ENCODE results near the gene ACSF2. TPM values are rescaled to one million over a fixed set of nuclear protein-coding genes. Genes with fewer than 3 reads are reported as not detected.

Gene ACSF2
- total and polyA plus RNA-seq, 2 of the 13 experiments (the other 11 are each of a cell fraction or from before 2014, with no cell fraction given), result 87.3 to 109 TPM

DNA sequence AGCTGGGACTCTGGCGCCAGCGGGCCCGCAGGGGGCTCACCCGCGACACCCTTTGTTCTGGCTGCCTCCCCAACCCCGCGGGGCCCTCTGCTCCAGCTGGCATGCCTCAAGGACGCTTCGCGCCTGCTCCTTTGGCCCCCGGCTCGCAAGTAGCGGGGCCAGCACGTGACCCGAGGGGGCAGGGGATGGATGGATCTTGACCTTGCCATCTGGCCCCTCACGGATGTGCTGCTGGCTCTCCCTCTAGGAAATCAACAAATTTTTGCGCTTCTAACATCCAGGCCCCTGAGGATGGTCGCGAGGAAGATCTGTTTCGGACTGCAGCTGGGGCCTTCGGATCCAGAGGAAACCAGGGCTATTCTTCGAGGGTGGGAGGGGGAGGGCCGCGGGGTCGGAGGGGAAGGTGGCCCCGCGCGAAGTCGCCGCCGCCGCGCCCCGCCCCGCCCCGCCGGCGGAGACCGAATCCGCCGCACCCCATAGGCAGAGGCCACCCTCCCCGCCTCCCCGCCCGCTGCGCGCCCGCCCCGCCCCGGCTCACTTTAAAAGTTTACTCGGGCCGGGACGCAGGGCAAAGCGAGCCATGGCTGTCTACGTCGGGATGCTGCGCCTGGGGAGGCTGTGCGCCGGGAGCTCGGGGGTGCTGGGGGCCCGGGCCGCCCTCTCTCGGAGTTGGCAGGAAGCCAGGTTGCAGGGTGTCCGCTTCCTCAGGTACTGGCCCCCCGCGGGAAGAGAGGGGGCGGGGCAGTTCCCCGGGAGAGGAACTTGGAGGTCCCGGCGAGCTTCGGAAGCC is at the start of gene ACSF2 (continued):
- TF ChIP-seq PATZ1 (CRISPR knock-in tag; IDR thresholded peaks at IDR 0.05) (peak; percentile 91), NFYB (CRISPR knock-in tag; IDR thresholded peaks at IDR 0.05) (0 out of 2 replicates have a peak, but pooled peaks have one; percentile 40), ZNF546 (CRISPR knock-in tag; conservative IDR thresholded peaks at IDR 0.05) (no peak; the same call in 1 of the 2 replicates), RFXAP (CRISPR knock-in tag; IDR thresholded peaks at IDR 0.05; ENCODE audit: borderline replicate concordance) (peak; percentile 46; the same call in 1 of the 2 replicates), IRF2 (CRISPR knock-in tag; IDR thresholded peaks at IDR 0.05) (0 out of 2 replicates have a peak, but pooled peaks have one; percentile 8), PHF21A (CRISPR knock-in tag; IDR thresholded peaks at IDR 0.05) (0 out of 2 replicates have a peak, but pooled peaks have one; percentile 21), ZNF460 (CRISPR knock-in tag; IDR thresholded peaks at IDR 0.05; ENCODE audit: borderline replicate concordance) (no peak), MYPOP (CRISPR knock-in tag; IDR thresholded peaks at IDR 0.05) (peak; percentile 25; the same call in 1 of the 2 replicates), JDP2 (CRISPR knock-in tag; IDR thresholded peaks at IDR 0.05; ENCODE audit: borderline replicate concordance) (no peak), SRSF1 (optimal IDR thresholded peaks at IDR 0.05; ENCODE audit: low read depth, low read length) (peak; percentile 76), ZNF891 (CRISPR knock-in tag; IDR thresholded peaks at IDR 0.05) (peak; percentile 10; the same call in 1 of the 2 replicates), CBX1 (IDR thresholded peaks at IDR 0.05; ENCODE audit: low read depth) (peak; percentile 5), MYC (CRISPR knock-in tag; IDR thresholded peaks at IDR 0.05; ENCODE audit: borderline replicate concordance) (peak; percentile 75; the same call in 1 of the 2 replicates), NCOA2 (CRISPR knock-in tag; IDR thresholded peaks at IDR 0.05) (0 out of 2 replicates have a peak, but pooled peaks have one; percentile 19), NR2F6 (IDR thresholded peaks at IDR 0.05) (peak; percentile 29), NR2F6 (CRISPR knock-in tag; IDR thresholded peaks at IDR 0.05) (peak; percentile 51; the same call in 1 of the 2 replicates), ZNF703 (CRISPR knock-in tag; IDR thresholded peaks at IDR 0.05; ENCODE audit: borderline replicate concordance) (0 out of 2 replicates have a peak, but pooled peaks have one; percentile 54), POLR2A (IDR thresholded peaks at IDR 0.05; ENCODE audit: insufficient read depth in 1 of 2, low read depth in 2 of 2, low read length in 2 of 2) (peak; percentile 51 to 89; a peak in 3 of 4 replicates), TRIM24 (CRISPR knock-in tag; IDR thresholded peaks at IDR 0.05) (no peak), ZSCAN9 (CRISPR knock-in tag; IDR thresholded peaks at IDR 0.05; ENCODE audit: borderline replicate concordance) (peak; percentile 75; the same call in 1 of the 2 replicates), ZNF292 (CRISPR knock-in tag; IDR thresholded peaks at IDR 0.05; ENCODE audit: borderline replicate concordance, low read depth) (no peak), ZSCAN21 (CRISPR knock-in tag; IDR thresholded peaks at IDR 0.05; ENCODE audit: borderline replicate concordance) (peak; percentile 79)
- TF ChIP-seq, protein P1, sequence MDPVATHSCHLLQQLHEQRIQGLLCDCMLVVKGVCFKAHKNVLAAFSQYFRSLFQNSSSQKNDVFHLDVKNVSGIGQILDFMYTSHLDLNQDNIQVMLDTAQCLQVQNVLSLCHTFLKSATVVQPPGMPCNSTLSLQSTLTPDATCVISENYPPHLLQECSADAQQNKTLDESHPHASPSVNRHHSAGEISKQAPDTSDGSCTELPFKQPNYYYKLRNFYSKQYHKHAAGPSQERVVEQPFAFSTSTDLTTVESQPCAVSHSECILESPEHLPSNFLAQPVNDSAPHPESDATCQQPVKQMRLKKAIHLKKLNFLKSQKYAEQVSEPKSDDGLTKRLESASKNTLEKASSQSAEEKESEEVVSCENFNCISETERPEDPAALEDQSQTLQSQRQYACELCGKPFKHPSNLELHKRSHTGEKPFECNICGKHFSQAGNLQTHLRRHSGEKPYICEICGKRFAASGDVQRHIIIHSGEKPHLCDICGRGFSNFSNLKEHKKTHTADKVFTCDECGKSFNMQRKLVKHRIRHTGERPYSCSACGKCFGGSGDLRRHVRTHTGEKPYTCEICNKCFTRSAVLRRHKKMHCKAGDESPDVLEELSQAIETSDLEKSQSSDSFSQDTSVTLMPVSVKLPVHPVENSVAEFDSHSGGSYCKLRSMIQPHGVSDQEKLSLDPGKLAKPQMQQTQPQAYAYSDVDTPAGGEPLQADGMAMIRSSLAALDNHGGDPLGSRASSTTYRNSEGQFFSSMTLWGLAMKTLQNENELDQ (CRISPR knock-in tag; IDR thresholded peaks at IDR 0.05; ENCODE audit: borderline replicate concordance), result 0 out of 2 replicates have a peak, but pooled peaks have one; percentile 31
- TF ChIP-seq, protein P2, sequence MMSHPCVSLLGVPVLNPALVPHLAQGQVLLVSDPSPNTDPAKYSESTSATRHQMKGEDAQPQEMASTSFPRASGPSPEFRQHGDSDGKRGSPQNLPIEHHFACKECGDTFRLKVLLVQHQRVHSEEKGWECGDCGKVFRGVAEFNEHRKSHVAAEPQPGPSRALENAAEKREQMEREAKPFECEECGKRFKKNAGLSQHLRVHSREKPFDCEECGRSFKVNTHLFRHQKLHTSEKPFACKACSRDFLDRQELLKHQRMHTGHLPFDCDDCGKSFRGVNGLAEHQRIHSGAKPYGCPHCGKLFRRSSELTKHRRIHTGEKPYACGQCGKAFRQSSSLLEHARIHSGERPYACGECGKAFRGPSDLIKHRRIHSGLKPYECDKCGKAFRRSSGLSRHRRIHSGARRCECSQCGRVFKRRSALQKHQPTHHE (CRISPR knock-in tag; IDR thresholded peaks at IDR 0.05; ENCODE audit: borderline replicate concordance), result peak; percentile 6; the same call in 1 of the 2 replicates

Data from HepG2 (cell line).